ENCODE data around the gene VAMP7.

- TF ChIP-seq POLR2AphosphoS5 (IDR thresholded peaks at IDR 0.05; ENCODE audit: low read depth, low read length) = no peak
- no peak for TF ChIP-seq TAF1 (IDR thresholded peaks at IDR 0.05; ENCODE audit: low read depth, low read length)
- no peak for TF ChIP-seq SPI1 (IDR thresholded peaks at IDR 0.05; ENCODE audit: low read depth, low read length)
Observed at GRCh38 chrX:155841232-155841631, 39.9 kb upstream of the VAMP7 start.
